GM12801 (cell line): ENCODE measurements around the gene LINGO1.

Experiments used
- CTCF ChIP-seq: IDR thresholded peaks from one replicate; pipeline ENCODE4 v1.5.1; 2011; ENCODE audit warnings: control low read depth; ENCODE audit not compliant: insufficient read length; ENCODE audit errors: extremely low read depth

Gene LINGO1

DNA sequence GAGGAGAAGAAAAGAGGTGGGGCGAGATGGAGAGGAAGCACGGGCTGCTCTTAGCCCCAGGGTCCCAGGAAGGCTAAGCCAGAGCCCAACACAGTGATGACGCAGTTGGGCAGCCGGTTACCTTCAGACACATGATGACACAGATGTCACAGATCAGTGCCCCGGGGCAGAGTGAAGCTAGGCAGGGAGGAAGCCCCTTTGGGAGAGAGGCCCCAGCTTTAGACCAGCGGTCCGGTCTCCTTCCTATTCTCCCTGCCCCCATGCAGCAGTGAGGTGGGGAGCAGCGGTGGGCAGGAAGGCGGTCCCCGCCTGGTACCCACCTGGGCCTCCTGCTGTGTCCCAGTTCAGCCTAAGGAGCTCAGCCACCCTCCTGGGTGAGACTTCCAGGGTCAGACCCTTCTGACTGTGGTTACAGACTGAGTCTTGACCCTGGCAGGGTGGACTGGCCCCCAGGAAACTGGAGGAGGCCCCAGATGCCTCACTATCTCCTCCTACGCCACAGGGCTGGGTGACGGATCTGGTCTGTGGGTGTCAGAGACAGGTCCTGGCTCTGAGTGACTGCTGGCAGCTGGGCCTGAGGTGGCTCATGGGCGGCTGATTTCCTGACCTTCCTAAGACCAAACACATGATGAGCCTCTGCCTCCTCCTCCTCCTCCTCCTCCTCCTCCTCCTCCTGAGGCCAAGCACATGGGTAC lies 38.8 kb upstream of the LINGO1 start:
- TF ChIP-seq CTCF, result no peak

- TF ChIP-seq CTCF, result no peak
Measured at GRCh38 chr15:77670558-77671361, 38.0 kb upstream of the LINGO1 start.

GRCh38 chr15:77669896-77670295 lies 37.2 kb upstream of the LINGO1 start:
- no peak for TF ChIP-seq CTCF

DNA sequence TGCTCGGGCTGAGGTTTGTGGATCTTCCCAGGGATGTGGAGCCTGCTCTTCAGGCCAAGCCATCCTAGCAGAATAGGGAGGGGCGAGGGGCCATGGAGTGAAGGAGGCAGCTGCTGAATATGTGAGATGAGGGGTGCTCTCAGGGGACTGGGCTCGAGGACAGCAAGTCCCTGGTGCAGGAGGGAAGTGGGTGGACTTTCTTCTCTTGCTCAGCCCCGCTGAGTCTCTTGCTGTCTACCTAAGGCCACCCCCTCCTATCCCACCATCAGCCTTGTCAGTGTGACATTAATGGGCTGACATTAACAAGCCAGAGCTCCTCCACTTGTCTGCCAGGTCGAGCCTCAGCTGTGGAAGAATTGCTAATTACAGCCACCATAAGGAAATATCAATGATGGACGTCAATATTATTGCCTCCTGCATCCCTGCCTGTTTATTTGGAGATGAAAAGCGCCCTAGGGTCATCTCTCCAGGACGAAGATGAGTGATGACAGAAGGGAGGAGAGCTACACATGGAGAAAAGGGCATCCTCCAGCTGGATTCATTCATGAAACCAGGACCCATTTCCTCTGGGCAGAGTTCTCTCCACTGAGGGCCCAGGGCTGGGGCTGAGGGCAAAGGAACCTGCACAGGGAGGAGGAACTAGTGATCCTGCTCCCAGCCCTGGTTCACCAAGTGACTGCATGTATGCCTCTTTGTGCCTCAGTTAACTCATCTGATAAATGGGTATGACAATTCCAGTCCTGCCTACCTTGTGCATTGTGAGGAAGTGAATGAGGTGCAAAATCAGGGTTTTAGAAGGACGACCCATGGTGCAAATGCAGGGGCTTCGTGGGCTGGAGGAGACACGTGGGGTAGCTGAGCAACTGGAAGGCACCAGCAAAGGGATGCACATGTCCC lies 34.9 kb upstream of the LINGO1 start:
- no peak for TF ChIP-seq CTCF

DNA sequence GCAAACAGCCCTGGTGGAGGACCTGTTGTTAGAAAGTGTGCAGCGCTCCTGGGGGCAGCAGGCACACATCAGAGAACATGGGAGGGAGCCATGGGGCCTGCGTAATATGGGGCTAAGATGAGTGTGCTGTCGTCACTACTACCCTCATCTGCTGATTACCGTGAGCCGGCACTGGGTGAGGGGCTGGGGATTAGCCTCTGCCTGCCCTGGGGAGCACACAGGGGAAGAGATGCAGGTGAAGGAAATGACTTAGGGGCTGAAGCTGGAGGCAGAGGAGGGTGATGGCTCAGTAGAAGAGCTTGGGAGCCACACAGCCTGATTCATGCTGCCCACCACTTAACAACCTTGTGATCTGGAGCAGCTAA lies 33.6 kb upstream of the LINGO1 start:
- TF ChIP-seq CTCF, result no peak

DNA sequence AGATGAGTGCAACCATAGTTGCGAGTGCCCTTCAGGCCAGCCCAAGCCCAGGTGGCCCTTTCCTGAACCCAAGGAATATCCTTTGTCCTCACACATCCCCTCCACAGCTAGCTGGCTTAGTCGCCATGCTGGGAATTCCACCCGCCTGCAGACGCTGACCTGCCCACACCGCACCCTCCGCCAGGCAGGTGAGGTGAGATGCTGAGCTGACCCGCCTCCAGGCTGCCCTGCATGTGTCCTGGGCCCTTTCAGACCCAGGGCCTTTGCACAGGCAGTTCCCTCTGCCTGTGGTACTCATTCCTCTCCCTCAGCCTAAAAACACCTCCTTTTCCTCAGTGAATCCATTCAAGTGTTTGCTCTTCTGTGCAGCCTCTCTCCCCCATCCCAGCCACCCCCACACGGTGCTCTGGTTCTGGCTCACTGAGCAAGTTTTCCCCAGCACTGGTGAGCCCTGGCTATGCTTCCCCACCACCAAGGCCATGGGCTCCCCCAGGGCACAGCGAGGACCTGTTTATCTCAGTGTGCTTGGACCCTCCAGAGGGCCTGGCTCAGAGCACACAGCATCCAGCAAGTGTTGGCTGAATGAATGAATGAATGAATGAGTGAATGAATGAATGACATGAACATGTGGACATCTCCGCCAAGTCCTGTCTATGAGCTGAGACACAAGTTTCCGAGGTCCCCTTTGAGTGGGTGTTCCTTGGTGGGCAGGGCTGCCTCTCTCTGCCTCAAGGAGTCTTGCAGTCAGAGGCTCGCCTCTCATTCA lies 33.0 kb upstream of the LINGO1 start:
- no peak for TF ChIP-seq CTCF
